UCSD-AML1 (cell line): ENCODE measurements around the gene SIGLEC7.

Experiments
- DNase-seq: peaks from one replicate; lab custom pipeline; 2025; ENCODE audit not compliant: unreplicated experiment; lab: John Stamatoyannopoulos, UW

Gene SIGLEC7

GRCh38 chr19:51116736-51117286, 25.3 kb upstream of the SIGLEC7 start:
- DNase-seq, result no peak

DNA sequence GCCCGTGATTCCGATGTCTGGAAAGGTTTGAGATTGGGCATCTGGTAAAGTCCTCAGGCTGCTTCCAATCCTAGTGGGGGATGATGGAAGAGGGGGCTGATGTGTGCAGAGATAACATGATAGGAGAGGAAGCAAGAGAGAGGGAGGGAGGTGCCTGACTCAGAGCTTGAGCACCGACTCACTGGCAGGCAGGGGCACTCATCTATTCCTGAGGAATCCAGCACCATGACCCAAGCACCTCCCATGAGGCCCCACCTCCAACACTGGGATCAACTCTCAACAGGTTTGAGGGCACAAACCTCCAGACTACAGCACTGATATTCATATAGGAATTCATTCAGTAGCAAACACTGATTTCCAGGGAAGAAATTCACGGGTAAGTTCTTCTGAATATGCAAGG, 23.0 kb upstream of the SIGLEC7 start:
- DNase-seq, result no peak

DNA sequence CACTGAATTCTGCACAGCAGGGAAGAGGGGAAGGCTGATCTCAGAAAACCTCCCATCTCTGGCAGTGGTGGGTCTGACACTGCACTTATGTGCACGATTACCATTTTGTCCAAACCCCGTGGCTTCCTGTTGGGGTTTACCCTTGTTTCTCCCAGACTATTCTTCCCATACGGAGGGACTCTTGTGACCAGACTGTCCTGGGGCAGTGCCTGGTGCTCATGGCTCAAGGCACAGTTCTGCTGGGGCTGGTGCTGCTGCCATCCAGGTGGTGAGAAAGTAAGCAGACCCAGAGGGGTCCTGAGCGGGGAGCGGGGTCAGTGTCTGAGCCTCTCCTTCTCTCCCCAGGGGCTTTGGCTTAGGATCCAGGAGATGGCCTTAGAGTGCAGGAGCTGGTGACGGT, 22.5 kb upstream of the SIGLEC7 start:
- no peak for DNase-seq

DNA sequence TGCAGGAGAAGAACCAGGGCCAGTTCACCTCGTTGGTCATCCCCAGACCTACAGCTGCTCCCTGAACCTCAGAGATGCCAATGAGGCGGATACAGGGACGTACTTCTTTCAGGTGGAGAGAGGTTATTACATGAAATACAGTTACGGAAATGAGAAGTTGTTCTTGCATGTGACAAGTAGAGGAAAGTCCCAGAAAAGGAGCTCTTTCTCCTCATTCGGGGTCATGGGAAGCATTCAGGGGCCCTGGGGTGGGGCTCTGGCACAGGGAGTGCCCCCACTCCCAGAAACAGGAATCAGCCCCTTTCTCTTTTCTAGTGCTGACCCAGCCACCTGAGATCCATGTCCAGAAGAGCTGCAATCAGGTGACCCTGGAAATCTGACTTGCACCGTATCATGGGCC, 21.9 kb upstream of the SIGLEC7 start:
- DNase-seq, result no peak

DNA sequence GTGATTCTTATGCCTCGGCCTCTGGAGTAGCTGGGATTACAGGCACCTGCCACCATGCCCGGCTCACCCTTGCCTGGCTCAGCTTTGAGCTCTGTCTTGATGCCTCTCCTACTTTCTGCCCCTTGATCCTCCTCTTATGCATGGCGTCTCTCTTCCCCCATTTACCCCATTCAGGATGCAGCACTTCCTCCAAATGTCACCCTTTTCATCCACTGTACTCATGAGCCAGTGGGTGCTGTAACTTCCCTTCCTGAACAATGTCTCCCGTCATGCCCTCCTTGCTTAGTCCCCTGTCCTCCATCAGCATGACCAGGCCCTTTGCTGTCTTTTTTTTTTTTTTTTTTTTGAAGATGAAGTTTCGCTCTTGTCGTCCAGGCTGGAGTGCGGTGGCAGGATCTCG, 20.8 kb upstream of the SIGLEC7 start:
- no peak for DNase-seq

DNA sequence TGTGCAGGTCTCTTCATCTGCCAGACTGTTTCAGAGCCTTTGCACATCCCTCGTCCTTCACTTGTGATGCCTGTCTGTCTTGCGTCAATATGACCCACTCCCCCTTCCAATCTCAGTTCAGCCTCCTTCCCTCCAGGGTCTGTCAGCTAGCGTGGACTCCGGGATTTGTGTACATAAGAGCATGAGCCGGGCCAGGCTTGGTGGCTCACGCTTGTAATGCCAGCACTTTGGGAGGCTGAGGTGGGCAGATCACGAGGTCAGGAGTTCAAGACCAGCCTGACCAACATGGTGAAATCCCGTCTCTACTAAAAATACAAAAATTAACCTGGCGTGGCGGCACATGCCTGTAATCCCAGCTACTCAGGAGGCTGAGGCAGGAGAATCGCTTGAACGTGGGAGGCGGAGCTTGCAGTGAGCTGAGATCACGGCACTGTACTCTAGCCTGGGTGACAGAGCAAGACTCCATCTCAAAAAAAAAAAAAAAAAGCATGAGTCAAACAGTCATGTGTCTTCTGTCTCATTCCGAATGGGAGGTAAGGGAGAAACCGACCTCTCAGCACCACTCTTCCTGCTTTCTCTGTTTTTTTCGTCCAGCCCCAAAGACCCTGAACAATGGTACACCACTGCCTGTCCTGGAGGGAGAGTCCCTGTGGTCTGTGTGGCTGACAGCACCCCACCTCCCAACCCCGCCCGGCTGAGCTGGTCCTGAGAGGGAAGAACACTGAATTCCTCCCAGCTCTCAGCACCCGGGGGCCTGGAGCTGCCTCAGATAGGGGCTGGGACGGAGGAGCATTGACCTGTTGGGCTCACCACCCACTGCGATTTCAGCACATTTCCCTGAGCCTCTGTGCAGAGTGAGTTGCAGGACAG, 19.8 kb upstream of the SIGLEC7 start:
- DNase-seq, result peak; percentile 41

GRCh38 chr19:51123381-51123800, 18.7 kb upstream of the SIGLEC7 start:
- DNase-seq, result no peak

- no peak for DNase-seq
Measured at GRCh38 chr19:51123802-51124201, 18.3 kb upstream of the SIGLEC7 start.

DNA sequence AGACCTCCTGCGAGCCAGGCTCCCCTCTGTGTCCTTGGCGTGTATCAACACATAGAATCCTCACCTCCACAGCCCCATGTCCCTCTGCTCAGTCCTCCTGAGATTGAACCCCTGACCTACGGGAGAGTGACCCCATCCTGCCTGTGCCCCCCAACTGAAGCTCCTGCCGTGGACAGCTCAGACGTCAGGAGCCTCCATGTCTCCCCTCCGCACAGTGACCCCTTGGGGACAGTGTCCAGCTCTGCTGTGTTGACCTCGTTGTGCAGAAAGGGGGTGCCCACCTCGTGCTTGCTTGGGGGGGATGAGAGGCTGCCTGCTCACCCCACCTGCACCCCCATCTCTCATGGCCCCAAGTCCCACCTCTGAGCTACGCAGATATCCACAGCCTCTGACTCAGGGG, 17.9 kb upstream of the SIGLEC7 start:
- no peak for DNase-seq

DNA sequence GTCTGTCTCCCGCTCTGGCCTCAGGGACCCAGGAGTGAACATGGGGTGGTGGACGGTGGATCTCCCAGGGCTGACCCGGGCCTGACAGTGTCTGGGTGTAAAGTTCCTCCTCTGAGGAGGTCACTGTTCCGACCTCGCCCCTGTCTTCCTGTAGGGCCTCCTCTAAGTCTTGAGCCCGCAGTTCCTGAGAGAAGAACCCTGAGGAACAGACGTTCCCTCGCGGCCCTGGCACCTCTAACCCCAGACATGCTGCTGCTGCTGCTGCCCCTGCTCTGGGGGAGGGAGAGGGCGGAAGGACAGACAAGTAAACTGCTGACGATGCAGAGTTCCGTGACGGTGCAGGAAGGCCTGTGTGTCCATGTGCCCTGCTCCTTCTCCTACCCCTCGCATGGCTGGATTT, 17.4 kb upstream of the SIGLEC7 start, which contains the start of gene SIGLEC9:
Gene SIGLEC9 (plus strand): TSS at position 178 of the 400 bp plus-strand sequence. CDS start 69 bp downstream, at position 247.
- DNase-seq, result peak; percentile 50

- DNase-seq, result no peak
Measured at GRCh38 chr19:51125421-51126075, 16.6 kb upstream of the SIGLEC7 start.

- DNase-seq, result no peak
Measured at GRCh38 chr19:51127032-51127431, 15.1 kb upstream of the SIGLEC7 start.

DNA sequence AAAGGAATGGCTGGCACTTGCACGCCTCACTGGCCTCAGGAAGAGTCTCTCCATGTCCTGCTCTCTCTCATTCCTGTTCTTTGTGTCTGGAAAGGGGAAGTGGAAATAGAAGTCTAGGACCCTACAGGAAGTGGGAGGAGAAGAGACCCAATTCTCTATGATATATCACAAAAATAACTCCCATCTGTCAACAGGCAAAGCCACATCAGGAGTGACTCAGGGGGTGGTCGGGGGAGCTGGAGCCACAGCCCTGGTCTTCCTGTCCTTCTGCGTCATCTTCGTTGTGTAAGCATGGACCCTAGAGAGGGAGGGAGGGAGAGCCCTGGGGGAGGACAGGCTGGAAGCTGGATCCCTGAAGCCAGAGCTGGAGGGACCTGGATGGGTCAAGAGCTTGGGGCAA, 14.3 kb upstream of the SIGLEC7 start:
- peak; percentile 81 for DNase-seq

DNA sequence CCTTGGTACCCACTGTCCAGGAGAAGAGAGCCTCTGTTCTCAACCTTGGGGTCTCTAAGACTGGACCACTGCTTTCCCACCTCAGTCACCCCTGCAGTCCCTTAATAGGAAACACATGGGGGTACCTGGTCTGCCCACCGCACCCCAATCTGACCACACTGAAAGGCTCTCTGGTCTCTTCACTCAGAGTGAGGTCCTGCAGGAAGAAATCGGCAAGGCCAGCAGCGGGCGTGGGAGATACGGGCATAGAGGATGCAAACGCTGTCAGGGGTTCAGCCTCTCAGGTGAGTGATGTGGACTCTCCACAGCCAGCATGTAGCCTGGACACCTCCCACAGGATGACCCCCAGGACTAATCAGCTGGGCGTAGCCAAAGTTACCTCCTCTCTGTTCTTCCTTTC, 13.9 kb upstream of the SIGLEC7 start:
- no peak for DNase-seq

DNA sequence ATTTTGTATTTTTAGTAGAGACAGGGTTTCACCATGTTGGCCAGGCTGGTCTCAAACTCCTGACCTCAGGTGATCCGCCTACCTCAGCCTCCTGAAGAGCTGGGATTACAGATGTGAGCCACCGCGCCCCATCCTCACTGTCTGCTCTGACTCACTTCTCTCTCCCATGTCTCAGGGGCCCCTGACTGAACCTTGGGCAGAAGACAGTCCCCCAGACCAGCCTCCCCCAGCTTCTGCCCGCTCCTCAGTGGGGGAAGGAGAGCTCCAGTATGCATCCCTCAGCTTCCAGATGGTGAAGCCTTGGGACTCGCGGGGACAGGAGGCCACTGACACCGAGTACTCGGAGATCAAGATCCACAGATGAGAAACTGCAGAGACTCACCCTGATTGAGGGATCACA, 12.4 kb upstream of the SIGLEC7 start:
- DNase-seq, result no peak

DNA sequence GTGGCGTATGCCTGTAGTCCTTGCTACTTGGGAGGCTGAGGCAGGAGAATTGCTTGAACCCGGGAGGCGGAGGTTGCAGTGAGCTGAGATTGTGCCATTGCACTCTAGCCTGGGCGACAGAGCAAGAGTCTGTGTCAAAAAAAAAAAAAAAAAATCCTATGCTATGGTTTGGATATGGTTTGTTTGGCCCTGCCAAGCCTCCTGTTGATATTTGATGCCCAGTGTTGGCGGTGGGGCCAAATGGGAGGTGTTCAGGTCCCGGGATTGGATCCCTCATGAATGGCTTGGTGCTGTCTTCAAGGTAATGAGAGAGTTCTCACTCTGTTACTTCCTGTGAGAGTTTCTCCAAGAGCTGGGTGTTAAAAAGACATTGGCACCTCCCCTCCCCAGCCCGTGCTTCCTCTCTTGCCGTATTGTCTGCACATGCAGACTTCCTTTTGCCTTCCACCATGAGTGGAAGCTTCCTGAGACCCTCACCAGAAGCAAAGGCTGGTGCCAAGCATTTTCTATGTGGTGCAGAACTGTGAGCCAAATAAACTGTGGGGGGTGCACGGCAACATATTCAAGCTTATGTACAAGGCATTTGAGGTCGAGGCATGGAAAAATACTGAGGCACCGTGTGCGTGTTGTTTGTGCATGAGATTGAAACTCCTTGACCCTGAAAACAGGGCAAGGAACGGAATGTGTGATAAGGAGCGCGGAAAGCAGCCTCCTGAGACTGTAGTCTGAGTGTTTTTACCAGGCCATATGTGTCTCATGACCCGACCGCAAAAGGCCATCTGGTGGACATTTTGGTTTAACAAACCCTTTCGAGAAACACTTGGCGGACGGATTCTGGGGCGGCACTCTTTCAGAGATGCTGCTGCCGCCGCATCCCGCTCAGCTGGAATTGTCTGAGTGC, 10.1 kb upstream of the SIGLEC7 start:
- DNase-seq, result peak; percentile 77

- no peak for DNase-seq
Measured at GRCh38 chr19:51135004-51135403, 7.1 kb upstream of the SIGLEC7 start.

DNA sequence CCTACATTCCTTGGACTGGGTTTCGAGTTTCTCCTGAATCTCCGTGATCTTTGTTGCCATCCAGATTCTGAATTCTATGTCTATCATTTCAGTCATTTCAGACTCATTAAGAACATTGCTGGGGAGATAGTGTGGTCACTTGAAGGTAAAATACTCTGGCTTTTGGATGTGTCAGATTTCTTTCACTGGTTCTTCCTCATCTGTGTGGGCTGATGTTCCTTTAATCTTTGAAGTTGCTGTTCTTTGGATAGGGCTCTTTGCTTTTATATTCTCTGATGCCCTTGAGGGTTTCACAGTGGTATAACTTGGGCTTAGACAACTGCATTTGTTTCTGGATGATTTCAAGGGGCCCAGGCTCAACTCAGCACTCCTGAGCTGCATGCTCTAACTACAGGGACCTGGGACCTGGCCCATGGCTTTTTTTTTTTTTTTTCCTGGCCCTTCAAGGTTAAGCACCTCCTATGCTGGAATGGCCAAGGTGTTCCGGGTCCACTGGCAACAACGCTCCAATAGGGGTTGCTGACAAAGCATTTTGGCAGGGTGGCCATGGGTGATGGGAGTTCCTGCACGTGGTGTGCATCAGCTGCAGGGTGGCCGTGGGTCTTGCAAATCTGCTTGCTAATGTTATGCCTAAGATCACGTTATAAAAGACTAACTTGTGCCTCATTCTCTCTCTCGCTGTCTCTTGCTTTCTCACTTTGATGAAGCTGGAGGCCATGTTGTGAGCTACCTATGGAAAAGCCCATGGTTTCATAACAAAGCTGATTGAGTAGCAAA, 5.9 kb upstream of the SIGLEC7 start:
- no peak for DNase-seq

GRCh38 chr19:51136851-51137551, 5.1 kb upstream of the SIGLEC7 start:
- peak; percentile 73 for DNase-seq
